Stimulated activated CD4-positive, alpha-beta T cell treated with anti-CD3 and anti-CD28 coated beads, Interleukin-15, amount 100 ng/mL, for 1 hour (primary cell): Measurements from ENCODE around the gene CDKL2.
"Not testable (repeated sequence)": the region's sequence is repeated elsewhere in the genome, so short reads cannot be mapped to it uniquely, and the experiment has no call there.

Experiments
- DNase-seq, 2 donors: peaks; one replicate each; pipeline ENCODE4 v3.0.0-alpha.2; 2020; ENCODE audit warnings: low read depth in 1 of 2, low spot score in 1 of 2

Gene CDKL2

DNA sequence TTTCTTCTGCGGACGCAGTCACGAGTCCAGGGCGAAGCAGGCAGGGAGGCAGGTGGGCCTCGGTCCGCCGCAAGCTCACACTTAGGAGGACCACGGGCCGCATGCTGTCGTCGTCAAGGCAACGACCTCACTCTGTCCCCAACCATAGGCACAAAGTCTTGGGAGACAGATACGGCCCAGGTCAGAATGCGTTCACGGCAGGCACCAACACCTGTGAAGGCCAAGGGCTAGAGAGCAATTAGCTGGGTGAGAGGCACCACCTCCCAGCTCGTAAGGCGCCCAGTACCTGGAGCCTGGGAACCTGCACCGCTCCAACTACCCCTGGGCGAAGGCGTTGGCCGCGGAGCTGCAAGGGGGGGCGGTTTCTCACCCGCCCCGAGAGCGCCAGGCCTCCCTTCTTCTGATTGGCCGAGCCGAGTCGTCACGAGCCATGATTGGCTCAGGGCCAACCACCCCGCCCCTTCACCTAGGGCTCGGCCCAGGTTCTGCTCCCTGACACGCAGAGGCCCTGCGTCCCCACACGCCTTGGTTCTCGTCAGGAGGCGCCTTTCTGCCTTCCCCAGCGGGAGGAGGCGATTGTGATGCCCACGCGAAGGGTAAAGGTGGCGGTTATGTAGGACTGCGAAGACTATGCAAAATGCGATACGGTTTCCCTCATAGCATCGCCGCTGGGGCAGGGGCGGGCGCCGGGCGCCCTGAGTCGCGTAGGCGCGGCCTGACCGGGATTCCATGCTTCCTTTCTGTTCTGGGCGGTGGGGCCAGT is at the start of gene CDKL2:
CDKL2 (minus strand) TSS at position 355 of the 763 bp plus-strand sequence. CDS start 4,540 bp downstream, outside the sequence.
- peak; percentile 86 to 88 for DNase-seq

DNA sequence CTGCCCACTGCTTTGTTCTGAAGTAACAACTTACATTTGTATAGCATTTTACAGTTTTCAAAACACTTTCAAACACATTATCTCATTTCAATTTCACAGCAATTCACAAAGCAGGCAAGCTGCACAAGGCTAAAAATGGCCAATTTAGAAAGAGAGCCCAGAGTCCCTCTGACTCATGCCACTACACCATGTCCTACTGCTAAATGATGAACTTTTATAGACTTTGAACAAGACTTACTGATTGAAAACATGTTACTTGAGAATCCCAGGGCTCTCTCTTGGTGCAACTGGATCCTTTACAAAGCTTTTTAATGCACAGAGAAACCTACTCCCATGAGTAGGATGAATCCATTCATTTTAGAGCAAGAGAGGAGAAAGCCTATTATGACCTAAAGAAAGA is 48.6 kb upstream of the CDKL2 start:
- DNase-seq, result no peak

DNA sequence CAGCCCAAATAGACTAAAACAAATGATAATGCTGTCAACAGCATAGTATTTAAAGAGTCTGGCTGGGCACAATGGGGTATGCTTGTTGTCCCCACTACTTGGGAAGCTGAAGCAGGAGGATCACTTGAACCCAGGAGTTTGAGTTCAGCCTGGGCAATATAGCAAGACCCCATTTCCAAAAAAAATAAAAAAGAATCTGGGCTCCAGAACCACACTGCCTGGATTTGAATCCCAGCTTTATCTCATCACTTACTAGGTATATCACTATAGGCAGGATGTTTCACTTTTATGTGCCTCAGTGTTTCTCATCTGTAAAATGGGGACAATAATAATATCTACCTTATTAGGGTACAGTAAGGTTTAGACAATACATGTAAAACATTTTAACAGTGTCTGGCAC is 48.1 kb upstream of the CDKL2 start:
- no peak for DNase-seq

DNA sequence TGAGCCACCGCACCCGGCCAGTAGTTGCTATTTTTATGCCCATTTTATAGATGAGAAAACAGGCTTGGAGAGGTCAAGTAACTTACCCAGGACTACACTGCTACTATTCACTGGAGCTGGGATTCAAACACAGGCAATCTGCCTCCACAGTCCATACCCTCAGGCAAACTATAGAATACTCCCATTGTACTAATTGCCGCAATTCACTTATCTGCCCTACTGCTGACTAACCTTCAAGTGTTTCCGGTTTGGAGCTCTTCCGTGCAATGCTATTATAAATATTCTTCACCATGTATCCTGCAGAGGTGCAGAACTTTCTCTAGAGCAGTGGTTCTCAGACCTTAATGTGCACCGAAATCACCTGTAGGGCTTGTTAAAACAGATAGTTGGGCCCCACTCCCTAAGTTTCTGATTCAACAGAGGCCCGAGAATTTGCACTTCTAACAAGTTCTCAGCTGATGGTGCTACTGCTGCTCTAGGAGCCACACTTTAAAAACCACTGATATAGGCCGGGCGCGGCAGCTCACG is 44.7 kb upstream of the CDKL2 start:
- DNase-seq, result no peak

DNA sequence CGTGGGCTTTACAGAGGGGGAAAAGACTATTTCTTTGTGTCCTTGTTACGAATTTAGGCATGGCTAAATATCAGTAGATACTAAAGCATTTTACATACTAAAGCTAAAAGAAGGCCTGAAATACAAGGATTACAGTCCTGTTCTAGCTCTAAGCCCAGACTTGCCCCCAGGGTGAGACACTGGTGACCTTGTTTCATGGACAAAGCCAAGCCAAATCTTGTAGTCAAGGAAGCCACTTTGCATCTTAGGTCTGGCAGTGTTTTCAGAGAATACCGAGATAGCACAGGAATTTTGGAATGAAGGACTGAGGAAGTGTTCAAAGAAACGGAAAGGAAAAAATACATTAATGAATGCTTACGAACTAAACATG is 43.6 kb upstream of the CDKL2 start:
- DNase-seq, result no peak

DNA sequence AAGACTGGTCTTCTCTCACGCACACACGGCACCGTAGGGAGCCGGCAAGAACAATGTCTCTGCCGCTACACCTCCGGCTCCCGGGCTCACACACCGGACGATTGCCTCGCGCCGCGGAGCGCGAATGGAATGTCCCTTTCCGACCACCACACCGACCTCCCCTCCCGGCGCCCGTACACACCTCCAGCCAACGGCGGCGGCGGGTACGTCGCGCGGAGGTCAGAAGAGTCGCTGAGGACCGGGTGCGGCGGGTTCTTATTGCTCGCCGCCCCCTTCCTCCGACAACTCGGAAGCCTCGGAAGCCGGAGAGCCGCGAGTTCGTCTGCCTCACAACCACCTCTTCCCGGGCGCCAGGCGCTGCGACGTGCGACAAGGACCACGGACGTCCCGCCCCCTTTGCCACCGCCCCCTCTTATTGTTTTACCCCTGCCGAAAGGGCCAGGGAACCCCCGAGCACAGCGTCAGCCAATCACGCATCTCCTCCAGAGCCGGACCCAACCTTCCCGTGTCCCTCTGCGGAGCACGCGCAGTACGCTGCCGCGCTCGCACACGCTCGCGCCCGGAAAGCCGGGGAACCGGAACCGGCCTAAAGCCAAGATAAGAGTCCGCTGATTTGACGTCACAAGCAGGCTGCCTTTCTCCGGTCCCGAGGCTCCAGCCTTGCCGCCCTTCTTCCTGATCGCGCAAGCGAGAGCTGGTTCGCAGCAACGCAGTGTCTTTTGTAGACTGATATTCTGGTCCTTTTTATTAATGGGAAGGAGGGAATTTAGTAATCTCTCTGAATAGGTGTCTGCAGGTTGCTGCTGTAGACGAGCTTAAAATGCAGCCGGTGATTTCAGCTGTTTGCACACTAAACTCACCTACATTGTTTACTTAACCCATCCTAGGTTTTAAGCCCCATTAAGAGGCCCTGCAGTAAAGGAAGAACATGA is 43.0 kb upstream of the CDKL2 start, which contains the start of gene G3BP2:
G3BP2 (minus strand) TSS at position 385 of the 932 bp plus-strand sequence. CDS start 11,386 bp downstream, outside the sequence.
- DNase-seq, result peak; percentile 93 to 95

DNA sequence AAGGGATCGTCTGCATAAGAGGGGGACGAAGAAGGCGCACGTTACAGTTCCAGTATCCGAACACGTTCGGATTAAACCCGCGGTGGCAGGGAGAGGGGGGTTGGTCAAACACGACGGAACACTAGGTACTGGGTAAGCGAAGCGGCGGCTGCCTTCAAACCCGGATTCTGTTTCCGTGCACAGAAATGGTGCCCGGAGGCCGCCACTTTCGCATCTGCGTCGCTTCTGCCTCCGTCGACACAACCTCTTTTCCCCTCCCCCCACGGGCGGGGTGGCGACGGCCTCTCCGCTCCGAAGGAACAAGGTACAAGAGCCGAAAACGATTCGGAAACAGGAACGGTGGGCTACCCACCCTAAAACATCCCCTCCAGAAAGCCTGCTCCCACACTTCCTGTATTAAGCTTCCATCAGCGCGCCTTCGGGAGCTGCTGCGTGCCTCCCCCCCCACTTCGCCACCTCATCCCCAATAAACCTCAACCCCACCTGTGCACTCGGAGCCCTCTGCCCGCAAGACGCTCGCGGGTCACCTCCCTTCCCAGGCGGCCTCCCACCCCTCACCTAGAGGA is 42.2 kb upstream of the CDKL2 start:
- peak; percentile 59 to 71 for DNase-seq

DNA sequence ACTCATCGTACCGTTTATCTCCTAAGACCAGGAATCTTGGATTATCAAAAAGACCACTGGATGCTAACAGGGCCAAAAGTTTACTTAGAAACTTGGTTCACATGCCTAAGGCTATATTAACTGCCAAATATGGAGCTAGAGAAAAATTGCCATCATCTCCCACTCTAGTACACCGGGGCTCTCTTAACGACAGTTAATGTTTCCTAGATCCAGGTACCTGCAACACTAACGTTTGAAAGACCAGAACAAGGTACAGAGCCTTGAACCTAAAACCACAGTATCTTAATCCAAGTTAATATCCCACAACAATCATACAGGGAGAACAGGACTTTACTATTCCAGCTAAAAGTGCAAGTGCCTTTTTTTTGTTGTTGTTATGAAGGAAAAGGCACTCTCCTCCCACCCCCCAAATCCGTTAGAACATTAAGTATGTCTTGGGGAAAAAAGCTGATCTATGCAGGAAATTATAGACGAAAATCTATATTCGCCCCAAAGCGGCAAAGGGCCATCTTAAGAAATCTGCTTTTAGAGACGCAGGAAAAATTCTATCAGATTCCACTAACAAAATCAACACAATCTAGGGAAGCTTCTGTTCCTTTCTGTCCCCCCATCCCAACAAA is 41.6 kb upstream of the CDKL2 start:
- DNase-seq, result no peak

DNA sequence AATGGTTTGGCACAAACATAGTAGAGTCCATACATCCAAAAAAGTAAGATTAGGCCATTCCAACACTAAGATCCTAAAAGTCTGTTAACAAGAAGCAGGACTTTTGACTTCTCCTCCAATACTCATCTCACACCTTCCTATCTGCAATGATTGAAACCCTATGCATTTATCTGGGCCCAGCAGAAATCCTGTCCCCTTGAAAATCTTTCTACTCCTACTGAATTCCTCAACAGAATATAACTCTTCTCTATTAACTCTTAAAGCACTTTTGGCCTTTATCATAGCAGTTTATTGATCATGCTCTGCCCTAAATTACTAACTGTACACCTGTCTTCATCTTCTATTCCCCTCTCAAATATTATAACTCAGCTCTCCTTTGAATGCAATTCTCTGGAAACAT is 38.3 kb upstream of the CDKL2 start:
- DNase-seq, result no peak

DNA sequence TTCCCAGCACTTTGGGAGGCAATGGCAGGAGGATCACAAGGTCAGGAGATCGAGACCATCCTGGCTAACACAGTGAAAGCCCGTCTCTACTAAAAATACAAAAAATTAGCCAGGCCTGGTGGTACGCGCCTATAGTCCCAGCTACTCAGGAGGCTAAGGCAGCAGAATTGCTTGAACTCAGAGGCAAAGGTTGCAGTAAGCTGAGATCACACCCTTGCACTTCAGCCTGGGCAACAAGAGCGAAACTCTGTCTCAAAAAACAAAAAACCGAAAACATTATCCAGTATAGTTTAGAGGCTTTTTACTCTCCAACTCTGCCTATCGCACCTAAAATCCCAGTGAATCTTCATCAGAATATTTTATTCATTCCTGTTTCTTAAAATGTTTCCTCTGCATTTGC is 37.3 kb upstream of the CDKL2 start:
- not testable (repeated sequence) for DNase-seq

DNA sequence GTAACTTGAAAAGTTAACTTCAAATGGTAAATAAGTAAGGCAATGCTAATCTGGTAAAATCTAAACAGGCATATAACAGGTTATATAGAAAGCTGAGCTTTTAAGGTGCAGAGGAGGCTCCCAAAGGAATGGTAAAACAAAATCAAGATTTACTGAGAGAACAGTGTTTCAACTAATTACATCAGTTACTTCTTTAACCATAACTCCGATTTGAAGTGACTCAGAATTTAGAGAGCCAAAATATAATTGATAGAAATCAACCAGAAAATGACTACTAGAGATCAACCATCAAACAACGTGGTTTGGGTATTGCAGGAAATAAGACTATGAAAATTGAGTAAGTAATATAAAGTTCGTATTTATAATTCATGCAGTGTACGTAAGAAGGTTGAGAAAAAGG is 36.0 kb upstream of the CDKL2 start:
- no peak for DNase-seq

DNA sequence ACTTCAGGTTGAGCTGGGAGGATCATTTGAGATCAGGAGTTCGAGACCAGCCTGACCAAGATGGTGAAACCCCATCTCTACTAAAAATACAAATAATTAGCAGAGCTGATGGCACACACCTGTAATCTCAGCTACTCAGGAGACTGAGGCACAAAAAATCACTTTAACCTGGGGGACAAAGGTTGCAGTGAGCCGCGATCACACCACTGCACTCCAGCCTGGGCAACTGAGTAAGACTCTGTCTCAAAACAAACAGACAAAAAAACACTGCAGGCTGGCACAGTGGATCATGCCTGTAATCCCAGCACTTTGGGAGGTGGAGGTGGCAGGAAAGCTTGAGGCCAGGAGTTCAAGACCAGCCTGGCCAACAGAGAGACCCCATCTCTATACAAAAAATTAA is 34.3 kb upstream of the CDKL2 start:
- DNase-seq, result not testable (repeated sequence)

DNA sequence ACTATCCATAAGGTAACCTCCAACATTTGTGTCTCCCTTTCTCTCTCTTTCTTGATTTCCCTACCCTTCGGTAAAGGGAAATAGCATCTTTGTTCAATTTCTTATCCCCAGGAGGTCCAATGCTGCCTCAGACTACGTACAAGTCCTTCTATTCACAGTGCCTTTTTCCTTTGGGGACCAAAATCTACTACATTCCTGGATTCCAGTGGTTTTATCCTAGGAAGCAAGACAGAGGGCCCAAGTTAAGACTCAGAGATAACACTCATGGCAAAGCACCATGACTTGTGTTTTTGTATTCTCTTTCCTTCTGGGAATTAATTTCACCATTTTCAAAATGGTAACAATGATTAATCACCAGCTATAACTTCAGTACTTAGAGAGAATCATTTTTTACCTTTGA is 32.3 kb upstream of the CDKL2 start:
- no peak for DNase-seq

DNA sequence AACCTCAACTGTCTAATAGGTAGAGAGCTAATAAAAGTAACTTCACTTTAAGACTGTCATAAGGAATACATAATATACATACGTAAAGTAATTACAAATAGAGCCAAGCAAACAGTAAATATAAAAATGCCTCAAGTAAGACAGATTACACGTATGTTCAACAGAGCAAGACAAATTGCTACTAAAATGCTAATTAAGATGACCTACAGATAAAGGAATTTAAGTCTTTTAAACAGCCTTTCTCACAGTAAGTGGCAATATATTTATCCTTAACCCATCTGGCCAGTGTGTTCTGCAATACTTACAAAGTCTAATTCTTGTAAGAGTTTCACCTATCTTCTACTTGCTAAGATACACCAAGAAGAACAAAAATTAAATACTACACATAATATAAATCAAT is 30.2 kb upstream of the CDKL2 start:
- DNase-seq, result no peak

DNA sequence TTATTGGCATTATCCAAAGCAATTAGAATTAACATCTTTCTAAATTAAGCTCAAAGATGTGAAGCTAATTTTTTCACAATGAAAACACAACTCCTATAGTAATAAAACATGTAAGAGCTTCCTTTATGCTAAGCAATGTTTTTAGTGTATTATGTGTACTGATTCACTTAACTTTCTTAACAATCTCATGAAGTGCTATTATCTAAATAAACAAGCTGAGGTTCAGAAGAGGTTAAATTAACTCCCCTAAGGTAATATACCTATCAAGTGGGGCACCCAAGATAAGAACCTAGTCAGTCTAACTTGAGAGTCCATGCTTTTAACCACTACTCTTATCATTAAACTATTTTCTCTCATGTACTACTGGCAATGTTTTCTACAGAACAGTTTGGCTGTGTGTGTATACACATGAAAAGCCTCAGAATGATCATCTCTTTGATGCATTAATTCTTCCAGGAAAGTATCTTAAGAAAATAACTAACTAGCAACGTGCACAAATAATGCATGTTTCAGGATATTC is 29.2 kb upstream of the CDKL2 start:
- DNase-seq, result no peak

DNA sequence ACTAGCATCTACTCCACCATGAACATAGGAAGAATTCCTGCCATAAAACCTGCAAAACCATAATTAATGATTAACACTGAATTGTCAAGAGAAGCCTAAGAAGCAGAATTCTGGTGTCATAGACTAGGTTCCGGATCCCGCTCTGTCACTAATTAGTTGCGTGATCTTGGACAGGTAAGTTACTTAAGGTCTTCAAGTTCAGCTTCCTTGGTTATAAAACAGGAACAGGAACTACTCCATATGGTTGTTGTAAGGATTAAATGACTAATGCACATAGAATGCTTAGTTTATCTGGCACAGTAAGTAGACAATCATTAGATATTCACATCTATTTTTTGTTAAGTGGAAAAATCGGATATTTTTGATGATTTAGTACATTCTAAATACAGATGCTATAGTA is 28.5 kb upstream of the CDKL2 start:
- DNase-seq, result no peak

DNA sequence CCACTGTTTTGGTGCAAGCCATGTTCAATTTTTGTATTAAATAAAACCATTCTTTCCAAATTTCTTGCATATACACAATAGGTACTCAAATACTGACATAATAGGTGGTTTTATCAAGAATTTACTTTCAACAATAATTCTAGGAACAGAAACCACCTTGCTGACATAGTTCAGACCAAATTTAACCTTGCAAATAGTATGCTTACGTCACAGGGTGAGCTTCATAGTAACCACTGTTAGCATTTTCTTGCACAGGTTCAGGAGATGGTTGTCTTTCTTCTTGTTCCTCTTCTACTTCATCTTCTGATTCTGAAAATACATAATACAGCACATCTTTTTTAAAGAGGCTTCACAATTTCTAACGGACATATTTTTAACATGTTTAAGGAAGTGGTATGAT is 25.2 kb upstream of the CDKL2 start:
- DNase-seq, result no peak

DNA sequence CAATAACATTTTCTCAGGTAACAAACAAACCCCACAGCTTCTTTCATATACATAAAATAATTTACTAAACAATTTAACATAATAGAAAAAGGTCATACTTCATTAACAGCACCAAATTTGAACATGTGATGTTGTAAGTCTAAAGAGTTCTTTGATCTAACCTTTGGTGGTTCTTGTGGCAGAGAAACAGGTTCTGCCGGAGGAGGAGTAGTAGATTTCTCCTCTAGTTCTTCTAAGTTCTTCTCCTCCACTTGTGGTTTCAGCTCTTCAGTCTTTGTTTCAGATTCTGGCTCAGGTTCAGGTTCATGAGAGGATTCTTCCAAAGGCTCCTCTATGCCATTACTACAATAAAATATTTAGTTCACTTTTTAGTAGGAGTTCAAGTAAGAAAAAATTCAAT is 24.6 kb upstream of the CDKL2 start:
- DNase-seq, result no peak

DNA sequence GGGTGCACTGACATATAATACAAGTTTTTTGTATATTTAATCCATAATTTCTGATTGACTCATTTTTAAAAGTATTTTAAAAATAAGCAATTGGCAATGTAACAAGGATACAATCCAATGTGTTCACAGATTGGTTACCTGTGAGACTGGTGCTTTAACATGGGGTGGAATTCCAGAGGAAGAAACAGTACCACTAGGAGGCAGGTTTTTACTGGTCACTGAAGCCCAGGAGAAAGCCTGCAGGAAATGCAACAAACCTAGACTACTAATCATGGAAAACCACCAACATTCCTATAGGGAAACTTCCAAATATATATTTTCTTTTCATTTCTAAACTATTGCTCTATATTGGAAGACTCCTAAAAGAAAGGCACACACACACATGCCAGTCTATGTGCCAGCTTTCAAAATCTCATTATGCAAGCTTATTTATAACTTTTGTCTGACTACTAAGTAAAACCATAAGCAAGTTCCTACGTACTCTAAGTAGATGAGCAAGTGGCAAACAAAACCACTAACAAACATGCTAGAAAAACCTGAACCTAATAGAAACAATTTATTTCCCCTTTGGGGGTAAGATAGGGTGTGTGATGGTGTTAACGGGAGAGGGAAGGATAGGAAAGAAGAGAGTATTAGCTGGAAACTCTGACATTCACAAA is 23.6 kb upstream of the CDKL2 start:
- no peak for DNase-seq

DNA sequence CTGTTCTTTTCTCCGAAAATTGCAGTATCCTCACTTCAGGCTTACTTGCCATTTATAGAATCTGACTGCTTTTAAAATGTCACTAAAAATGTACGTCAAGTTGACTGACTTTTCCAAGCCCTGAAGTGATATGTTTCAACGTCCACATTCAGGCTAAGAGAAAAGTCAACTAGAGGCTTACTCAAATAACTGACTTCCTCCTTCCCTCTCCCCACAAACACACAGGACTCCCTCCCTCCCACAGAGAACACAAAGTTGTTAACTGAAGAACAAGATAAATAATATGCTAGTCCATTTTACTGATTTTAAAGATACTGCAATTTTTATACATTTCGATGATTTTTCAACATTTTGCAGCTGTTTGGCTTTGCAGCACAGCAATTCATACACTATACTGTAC is 13.8 kb upstream of the CDKL2 start:
- no peak for DNase-seq
